Epithelial cell of prostate (primary cell): ENCODE results near the gene SCAMP5.

Experiments used
- DNase-seq: peaks from one replicate; pipeline ENCODE4 v3.0.0-alpha.2; 2011; ENCODE audit warnings: low read depth, low spot score
- H3K27ac ChIP-seq: fragments of 450-650 bp; 2 replicates; pipeline ENCODE4 v1.5.1; 2017; ENCODE audit warnings: mild to moderate bottlenecking

Gene SCAMP5

DNA sequence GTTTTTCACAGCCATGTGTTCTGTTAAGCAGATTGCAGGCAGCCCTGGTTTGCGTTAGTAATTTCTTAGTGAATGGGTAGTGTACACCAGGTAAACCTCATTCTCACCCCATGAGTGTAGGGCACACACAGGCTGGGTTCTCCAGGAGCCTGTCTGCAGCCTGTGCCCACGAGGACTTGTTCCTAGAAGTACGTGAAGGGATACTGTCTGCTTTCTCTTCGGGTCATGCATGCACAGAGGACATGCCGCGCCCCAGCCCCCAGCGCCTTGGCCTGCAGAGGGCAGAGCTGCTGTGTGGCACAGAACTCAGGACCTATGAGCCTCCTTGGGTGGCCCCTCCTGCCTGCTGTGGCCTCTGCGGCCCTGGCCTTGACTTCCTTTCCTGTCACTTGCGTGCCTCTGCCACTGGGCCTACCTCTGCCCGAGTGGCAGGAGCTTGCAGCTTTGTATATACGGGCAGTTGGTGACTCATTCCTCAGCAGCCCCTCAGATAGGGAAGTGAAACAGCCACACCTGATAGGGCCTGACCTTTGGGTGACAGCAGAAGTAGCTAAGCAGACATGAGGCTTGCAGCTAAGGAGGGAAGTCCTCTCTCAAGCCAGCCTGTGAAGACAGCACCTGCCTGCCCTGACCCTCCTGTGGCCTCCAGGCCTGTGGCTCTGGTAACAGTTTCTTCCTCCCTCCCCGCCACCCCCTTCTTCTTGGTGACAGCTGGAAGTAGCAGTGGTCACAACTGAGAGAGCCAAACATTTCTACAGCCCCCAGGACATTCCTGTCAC, 47.6 kb downstream of the SCAMP5 start:
- H3K27ac ChIP-seq, result peak overlapping the region; percentile 40
- DNase-seq, result no peak

- DNase-seq, result no peak
- peak overlapping the region; percentile 40 for H3K27ac ChIP-seq
Measured at GRCh38 chr15:75043509-75044257, 48.3 kb downstream of the SCAMP5 start.

DNA sequence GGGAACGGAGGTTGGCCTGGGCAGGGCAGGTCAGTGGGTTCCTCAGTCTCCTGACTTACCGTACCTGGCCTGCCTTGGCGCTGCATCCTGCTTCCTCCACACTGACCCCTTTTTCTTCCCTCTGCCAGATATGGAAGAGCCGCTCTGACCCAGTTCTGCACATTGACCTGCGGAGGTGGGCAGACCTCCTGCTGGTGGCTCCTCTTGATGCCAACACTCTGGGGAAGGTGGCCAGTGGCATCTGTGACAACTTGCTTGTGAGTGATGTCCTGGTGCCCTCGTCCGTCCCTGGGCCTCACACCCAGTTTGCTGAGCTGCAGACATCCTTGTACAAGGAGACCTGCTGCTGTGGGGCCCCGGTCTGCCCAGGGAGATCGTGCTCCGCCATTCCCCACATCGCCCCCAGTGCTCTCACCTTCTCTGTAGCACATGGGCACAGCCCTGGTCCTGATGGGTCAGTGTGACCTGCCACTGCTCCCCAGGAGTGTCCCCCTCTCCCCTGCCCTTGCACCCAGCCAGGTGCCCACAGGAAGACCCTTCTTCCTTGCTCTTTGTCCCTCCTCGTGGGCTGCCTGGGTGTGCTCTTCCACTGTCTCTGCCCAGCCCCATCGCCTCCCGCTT, 49.0 kb downstream of the SCAMP5 start:
- H3K27ac ChIP-seq, result no peak overlapping the region
- no peak for DNase-seq

GRCh38 chr15:75045332-75046015, 50.1 kb downstream of the SCAMP5 start:
- H3K27ac ChIP-seq, result no peak overlapping the region
- DNase-seq, result no peak

DNA sequence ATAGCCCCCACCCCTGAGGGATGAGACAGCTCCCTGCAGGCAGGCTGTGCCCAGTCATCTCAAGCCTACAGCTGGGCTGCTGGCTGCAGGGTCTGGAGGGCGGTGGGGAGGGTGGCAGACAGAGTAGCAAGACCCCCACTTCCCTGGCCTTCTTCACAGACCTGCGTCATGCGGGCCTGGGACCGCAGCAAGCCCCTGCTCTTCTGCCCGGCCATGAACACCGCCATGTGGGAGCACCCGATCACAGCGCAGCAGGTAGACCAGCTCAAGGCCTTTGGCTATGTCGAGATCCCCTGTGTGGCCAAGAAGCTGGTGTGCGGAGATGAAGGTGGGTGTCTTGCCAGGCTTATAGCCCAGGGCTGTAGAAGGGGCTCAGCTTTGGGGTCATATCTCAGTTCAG, 53.0 kb downstream of the SCAMP5 start:
- no peak for DNase-seq
- no peak overlapping the region for H3K27ac ChIP-seq

DNA sequence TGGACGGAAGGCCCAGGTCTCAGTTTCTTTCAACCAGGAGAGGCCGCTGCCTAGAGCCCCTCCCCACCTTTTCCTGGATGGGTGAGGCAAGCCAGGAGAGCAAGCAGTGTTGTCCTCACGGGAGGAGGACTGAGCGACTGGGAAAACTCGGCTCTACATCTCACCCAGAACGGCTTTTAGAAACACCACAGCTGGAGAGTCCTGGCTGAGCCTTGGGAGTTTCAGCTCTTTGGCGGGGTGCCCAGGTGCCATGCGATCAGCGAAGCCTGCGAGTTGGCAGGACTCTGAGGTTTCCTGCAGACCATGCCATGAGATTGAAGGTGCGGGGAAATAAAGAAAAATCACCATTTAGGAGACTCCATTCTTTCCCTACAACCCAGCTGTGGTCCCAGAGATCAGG, 54.0 kb downstream of the SCAMP5 start:
- DNase-seq, result no peak

DNA sequence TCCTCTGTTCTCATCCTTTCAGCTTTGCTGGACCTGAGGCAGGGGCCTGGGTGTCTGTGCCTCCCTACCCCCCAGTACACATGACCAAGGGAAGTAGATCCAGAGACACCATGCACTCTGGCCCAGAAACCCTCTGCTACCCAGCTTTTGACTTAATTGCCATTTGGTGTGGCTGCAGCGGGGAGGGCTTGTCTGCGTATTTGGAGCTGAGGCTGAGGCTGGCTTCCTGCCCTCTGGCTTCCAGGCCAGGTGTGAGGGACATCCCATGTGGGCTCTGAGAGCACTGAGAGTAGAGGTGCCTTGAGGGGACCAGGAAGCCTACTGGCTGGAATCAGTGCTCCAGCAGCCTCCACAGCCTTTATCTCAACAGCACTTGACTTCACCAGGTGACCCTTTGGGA, 54.9 kb downstream of the SCAMP5 start:
- H3K27ac ChIP-seq, result no peak overlapping the region
- DNase-seq, result no peak

More for the DNA sequence above, 54.0 kb downstream of the SCAMP5 start:
- no peak overlapping the region for H3K27ac ChIP-seq

DNA sequence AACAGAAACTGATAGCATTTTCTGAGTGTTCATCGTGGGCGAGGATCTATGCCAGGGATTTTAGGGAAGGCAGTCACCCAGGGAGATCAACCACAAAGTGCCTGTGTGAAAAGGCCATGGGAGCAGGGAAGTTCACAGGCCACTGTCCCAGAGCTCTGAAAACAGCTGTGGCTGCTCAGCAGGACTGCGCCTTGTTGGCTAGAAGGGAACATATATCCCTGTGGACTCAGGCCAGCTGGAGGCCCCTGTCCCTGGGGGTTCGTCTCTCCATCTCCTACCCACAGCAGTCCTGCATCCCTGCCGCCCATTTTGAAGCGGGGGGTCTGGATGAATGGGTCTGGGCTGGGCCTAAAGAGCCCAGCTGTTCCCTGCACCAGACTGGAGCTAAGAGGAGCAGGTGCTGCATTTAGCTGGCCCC, 55.8 kb downstream of the SCAMP5 start:
- no peak for DNase-seq
- H3K27ac ChIP-seq, result no peak overlapping the region

GRCh38 chr15:75051711-75052110, 56.3 kb downstream of the SCAMP5 start:
- H3K27ac ChIP-seq, result no peak overlapping the region
- DNase-seq, result no peak

DNA sequence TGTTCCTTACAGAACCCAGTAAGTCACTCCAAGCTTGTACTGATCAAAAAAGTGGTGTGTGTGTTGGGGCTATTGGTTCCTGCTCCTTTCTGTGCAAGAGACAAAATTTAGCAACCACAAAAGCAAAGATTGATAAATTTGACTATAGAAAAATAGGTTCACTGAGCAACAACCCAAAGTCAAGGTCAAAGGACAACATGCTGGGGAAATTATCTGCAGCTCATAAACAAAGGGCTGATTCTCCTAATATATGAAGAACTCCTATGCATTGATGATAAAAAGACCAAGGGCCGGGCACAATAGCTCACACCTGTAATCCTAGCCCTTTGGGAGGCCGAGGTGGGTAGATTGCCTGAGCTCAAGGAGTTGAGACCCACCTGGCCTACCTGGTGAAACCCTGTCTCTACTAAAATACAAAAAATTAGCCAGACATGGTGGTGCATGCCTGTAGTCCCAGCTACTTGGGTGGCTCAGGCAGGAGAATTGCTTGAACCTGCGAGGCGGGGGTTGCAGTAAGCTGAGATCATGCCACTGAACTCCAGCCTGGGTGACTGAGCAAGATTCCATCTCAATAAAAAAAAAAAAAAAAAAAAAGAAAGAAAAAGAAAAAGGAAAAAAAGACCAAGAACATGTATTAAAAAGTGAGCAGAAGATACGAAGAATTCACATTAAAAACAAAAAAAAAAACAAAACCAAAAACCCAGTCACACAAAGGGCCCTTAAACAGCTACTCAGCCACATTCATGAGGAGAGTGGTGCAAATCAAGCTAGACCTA, 57.8 kb downstream of the SCAMP5 start:
- no peak overlapping the region for H3K27ac ChIP-seq
- no peak for DNase-seq

DNA sequence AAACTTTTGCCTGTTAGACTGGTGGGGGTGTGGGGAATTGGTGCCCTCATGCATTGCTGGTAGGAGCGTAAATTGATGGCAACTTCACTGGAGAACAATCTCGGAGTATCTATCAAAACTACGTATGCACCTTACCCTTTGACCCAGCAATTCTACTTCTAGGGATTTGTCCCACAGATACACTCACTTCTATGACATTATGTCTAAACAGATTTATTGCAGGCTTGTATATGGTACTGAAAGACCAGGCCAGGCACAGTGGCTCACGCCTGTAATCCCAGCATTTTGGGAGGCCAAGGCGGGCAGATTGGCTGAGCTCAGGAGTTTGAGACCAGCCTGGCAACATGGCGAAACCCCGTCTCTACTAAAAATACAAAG, 58.4 kb downstream of the SCAMP5 start:
- DNase-seq, result no peak
- no peak overlapping the region for H3K27ac ChIP-seq

GRCh38 chr15:75054172-75054897, 59.0 kb downstream of the SCAMP5 start:
- no peak for DNase-seq
- no peak overlapping the region for H3K27ac ChIP-seq

DNA sequence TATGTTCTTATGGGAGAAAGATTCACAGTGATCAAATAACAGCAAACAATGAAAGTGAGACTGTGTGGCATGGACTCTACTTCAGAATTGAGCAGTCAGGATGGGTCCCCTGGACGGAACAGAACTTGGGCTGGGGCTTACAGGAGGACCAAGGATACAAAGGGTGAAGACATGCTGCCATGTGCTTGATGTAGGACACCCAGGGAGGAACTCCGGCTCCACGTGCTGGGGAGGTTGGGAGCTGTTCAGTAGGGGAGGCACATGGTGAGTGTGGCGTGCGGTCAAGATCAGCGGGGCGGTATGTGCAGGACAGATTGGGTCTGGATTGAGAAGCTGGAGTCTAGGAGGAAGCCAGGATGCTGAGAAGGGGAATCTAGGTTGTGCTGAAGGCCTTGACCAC, 60.7 kb downstream of the SCAMP5 start:
- DNase-seq, result no peak
- no peak overlapping the region for H3K27ac ChIP-seq

DNA sequence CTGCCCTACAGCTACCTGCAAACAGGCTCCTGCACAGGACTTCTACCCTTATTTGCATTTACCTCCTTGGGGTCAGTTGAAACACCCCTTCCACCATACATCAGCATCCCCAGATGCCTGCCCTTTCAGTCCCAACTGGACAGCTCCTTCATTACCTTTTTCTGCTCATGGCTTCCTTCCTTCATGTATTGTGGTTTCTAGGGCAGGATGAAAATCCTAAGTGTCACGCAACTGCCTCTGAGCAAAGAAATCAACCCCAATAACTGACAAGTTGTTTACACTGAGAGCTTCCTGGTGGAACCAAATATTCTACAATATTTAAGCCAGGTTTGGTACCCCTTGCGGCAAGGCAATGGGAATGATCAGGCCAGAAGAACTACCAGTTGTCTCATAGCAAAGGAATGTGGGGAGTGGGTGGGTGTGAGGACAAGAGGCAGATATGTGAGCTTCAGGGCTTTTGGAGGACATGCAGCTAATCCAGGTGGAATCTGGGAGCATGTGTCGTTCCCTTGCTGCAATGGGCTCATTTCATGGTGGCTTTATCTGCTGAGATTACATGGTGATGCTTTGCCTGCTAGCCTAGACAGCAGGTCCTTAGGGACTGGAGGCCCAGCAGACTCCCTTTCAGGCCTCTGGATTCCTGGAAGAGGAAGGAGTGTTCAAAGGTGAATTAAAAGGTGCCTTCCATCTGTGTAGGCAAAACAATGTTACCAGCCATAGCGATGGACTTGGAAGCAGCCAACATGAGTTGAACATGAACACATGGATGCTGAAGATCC, 63.0 kb downstream of the SCAMP5 start:
- H3K27ac ChIP-seq, result no peak overlapping the region
- DNase-seq, result no peak

DNA sequence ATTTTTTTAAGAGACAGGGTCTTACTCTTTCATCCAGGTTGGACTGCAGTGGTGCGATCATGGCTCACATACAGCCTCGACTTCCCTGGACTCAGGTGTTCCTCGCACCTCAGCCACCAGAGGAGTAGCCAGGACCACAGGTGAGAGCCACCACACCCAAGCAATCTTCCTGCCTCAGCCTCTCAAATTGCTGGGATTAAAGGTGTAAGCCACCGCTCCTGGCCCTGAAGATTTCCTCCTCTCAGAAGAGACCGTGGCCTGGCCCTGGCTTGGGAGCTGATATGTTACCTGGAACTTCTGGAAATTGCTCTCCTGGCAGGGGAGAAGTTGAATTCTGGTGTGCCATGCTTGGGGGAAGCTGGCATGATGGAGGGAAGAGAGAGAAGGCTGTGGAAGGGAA, 64.2 kb downstream of the SCAMP5 start:
- no peak for DNase-seq
- H3K27ac ChIP-seq, result no peak overlapping the region

GRCh38 chr15:75061272-75061671, 65.9 kb downstream of the SCAMP5 start:
- H3K27ac ChIP-seq, result no peak overlapping the region
- DNase-seq, result no peak

DNA sequence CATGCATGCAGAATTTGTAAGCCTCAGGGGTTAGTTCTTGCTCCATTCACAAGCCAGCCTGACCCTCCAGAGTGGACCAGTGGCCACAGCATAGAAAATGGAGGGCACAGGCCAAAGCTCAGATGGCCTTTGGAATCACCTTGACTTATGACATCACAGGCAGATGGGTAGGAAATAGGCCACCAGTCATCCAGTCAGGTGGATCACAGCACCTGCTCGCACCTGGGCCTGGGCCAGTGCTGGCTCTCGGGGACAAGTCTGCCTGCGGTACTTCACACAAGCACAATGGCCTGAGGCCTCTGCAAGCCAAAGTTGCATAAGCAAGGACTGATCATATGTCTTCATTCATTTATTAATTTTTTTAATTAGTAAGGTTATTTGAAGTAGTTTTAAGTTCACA, 67.3 kb downstream of the SCAMP5 start:
- H3K27ac ChIP-seq, result no peak overlapping the region
- DNase-seq, result no peak

GRCh38 chr15:75063338-75063737, 68.0 kb downstream of the SCAMP5 start:
- no peak for DNase-seq
- no peak overlapping the region for H3K27ac ChIP-seq

DNA sequence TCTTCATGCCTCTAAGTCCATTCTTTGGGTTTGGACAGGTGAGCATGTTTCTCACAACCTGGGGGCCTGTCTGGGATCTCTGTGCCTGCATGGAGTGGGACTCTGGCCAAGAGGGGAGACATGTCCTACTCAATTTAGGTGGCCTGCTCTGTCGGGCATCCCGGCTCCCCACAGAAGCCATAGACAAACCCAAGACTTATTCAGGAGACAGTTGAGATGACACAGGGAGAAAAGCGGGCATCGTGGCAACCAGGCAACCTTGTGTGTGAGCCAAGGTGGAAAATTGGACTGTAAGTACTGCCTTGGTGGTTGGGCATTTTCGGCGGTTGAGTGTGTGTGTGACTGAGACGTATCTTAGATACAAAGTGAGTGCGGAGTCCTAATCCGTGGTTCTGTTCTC, 68.5 kb downstream of the SCAMP5 start:
- no peak overlapping the region for H3K27ac ChIP-seq
- no peak for DNase-seq
